Measurements from ENCODE around the gene SLC7A9.

Gene SLC7A9

DNA sequence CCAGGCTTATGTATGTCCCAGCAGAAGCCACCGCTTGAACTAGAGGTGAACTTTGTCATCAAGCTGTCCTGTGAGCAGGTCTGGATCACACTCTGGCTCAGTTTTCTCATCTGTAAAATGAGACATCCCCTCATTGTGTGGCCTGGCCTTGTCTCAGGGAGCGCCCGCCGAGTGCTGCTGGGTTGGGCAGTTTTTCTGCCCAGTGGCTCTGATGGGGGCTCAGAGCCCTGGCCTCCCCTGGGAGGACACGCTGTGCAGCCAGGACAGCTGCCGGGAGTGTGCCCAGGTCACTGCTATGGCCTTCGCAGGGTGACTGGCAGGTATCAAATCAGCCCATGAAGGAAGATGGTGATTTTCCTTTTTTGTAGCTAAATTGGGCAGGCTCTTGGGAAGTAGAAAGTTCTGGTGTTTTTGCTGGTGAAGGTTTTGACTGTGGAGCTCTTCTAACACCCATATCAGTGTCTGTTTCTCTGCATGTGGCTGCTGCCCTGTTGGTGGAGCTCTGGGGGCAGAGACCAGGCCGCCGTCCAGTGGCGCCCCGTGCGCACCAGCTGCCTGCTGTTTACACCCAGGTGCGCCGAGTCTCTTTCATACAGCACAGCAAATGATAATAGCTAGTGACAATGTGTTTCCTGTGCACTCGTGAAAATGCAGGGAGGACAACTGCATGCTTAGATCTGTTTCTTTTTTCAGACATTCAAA lies 40.8 kb downstream of the SLC7A9 start:
- DNase-seq: no peak

- DNase-seq: no peak
Measured at GRCh38 chr19:32828139-32828538, 41.4 kb downstream of the SLC7A9 start.

GRCh38 chr19:32824916-32825608 lies 44.5 kb downstream of the SLC7A9 start:
- DNase-seq: no peak

GRCh38 chr19:32824191-32824751 lies 45.3 kb downstream of the SLC7A9 start:
- no peak for DNase-seq

GRCh38 chr19:32823747-32824102 lies 45.8 kb downstream of the SLC7A9 start:
- no peak for DNase-seq

DNA sequence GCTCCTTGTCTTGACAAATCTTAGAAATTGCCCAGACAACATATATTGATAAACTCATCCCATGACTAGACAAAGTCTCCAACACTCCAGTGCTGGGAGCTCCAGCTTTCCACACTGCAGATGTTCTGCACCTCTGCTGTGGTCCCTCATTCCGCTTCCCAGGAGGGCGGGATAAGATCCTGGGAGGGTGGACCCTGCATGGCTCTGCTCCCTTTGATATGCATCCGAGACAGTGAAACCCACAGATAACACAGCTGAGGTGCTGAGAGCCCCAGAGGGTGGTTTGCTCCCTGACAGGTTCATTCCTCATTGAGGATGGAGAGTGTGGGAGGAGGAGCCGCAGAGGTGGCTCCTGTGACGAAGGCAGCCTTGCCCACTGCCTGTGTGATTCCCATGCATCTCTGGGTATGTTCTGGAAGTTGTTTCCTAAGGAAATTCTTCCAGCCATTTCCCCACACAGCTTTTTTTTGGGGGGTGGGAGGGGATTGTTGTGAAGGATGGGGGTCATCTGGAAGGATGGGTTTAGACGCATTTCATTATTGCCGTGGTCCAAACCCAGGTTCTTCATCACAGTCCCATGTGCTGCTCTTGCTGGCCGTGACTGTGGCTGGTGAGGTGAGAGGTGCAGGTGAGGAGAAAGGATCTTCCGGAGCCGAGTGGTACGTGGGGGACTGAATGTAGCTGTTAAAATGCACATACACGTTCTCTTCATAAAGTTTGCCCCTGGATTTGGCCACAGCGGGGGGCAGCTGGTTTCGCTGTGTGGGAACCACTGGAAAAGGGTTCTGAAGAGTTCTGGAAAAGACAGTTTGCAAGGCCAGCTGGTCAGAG lies 46.4 kb downstream of the SLC7A9 start:
- no peak for DNase-seq

DNA sequence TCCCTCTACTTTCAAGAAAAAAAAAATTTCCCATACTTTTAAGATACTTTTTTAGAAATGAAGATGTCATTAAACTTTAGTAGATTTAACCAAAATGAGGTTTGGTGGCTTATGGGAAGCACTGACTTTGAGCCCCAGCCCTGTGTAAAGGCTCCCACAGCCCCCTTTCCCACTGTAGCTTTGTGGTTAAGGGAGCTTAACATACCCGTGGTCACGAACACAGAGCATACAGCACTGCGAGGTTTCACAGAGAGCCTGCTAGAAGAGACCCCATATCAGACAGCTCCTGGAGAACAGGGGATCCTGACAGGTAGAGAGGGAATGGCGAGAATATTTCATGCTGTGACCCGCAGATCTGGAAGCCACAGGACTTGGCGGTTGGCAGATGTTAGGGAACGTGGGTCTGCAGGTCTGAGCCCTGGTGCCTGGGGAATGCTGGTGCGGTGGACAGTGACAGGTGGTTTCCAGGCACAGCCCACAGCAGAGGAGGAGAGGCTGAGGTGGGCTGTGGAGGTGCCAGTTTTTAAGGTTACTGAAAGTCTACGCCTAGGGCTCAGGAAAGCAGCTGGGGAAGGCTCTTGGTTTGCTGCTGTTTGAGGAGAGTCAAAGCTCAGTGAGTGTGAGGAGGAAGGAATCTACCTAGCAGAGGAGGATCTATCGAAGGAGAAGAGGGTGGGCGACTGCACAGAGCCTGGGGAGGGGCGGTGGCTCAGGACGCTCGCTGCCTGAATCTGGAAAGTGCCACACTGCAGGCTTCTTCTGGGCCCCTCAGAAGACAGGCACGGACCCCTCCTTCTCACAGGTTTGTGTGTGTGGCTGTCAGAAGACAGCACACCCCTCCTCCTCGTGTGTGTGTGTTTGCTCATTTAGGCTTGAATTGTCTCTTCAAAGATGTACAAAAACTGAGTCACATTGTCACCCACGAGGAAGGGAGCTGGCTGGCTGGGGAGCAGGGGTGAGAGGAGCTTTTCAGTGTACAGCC lies 49.9 kb downstream of the SLC7A9 start:
- no peak for DNase-seq

GRCh38 chr19:32818536-32818935 lies 51.0 kb downstream of the SLC7A9 start:
- no peak for DNase-seq

DNA sequence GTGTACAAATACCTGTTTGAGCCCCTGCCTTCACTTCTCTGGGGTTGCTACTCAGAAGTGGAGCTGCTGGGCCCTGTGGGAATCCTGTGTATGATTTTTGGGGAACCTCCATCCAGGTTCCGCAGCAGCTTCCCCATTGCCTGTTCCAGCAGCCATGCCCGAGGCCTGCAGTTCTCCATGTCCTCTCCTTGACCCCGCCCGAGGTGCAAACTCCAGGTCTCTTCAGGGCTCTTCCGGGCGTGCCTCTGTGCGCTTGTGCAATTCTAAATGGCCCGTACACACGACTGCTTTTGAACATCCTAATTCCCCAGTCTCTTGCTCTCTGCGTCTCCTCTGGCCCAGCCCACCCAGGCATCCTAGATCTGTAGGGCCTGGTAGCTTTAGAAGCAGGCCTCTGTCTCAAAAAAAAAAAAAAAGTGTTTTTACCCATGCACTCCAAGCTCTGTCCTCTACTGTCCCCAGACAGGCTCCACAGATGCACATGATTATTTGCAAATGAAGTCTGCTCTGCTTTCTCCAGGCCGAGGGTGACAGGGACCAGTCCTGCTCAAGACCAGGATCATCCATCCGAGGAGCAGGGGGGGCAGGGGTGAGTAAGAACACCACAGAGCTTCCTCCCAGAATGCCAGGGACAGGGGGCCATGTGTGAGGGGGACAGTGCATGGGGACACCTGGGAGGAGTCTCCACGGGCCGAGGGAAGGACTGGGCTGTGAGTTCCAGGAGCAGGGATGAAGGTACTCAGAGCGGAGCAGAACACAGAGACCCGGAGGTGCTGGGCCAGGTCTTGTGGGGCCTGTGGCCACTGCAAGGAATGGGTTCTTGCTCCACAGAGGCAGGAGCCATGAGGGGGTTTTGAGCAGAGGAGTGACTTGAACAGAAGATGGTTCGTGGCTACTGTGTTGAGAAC lies 51.7 kb downstream of the SLC7A9 start:
- DNase-seq: no peak

- DNase-seq: no peak
Measured at GRCh38 chr19:32816555-32817099, 52.9 kb downstream of the SLC7A9 start.

GRCh38 chr19:32814624-32815023 lies 54.9 kb downstream of the SLC7A9 start:
- no peak for DNase-seq

GRCh38 chr19:32813862-32814425 lies 55.6 kb downstream of the SLC7A9 start:
- DNase-seq: peak in 20 of 56 donors; percentile 2 to 40 (median 15)

- no peak for DNase-seq
Measured at GRCh38 chr19:32812571-32812970, 57.0 kb downstream of the SLC7A9 start.

- no peak for DNase-seq
Measured at GRCh38 chr19:32812036-32812435, 57.5 kb downstream of the SLC7A9 start.

GRCh38 chr19:32811151-32811550 lies 58.4 kb downstream of the SLC7A9 start:
- no peak for DNase-seq

DNA sequence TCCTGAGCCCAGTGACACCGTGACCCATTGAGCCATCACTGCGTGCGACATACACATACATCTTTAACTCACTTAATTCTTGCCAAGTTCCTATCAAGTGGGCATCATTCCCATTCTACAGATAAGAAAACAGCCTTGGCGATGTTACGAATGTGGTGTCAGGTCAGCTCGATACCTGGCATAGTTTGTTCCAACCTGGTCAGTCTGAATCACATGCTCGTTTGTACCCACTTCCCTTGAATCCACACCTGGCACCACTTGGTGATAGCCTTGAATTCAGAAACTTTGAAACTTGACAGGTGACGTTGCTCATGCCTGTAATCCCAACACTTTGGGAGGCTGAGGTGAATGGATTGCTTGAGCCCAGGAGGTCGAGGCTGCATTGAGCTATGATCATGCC lies 59.1 kb downstream of the SLC7A9 start:
- DNase-seq: no peak

DNA sequence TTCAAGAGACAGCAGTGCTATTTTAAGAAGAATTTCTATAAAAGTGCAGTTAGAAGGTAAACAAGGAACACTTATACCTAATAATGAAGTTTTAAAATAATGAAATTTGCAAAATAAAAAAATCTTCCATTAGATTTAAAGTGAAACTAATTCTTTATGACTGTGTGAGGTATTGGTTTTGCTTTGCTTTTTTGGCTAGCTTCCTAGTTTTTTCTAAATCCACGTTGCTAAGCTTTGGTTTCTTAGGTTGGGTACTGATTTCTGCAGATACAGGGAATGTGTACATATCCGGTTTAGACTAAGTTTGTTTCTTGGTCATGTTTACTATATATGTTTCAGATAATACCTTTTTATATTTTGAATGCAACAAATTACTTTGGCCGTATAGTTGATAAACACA lies 59.8 kb downstream of the SLC7A9 start:
- no peak for DNase-seq

DNA sequence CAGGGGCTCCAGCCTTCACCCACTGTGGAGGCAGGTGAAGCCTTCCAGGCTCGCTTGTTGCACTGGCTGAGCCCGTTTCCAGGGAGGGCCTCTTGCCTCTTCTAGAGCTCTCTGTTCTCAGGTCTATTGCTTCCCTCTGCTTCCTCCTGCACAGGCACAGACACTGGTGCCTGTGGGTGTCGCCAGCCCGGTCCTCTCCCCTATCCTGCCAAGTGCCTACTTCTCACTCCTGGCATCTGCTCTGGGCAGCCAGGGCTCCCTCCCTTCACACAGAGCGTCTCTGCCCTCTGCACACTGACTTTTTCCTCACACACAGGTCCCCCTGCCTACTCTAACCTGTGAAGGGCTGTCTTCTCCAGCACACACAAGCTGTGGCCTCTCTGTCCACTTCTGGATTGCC lies 60.3 kb downstream of the SLC7A9 start:
- DNase-seq: no peak

DNA sequence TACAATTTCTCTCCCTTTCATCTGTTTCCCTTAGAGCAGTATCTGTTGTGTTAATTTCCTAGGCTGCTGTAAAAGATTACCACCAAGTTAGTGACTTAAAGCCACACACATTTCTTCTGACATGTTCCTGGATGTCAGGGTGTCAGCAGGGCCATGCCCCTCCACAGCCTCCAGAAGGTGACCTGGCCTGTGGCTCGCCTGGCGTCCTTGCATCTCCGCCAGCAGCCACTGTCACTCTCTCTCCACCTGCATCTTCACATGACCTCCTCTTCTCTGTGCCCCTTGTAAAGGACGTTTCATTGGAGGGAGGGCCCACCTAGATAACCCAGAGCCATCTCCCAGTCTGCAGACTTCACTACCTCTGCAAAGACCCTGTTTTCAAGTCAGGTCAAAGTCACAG lies 61.3 kb downstream of the SLC7A9 start:
- DNase-seq: no peak

All from amygdala (tissue), 56 donors.